ENCODE data around the gene EFCAB11. TPM values are rescaled to one million over a fixed set of nuclear protein-coding genes. Genes with fewer than 3 reads are reported as not detected.

EFCAB11 gene
- total RNA-seq, 4 donors from 2014 or later, result 0.93 to 9.6 (median 3.1) TPM

GRCh38 chr14:89771251-89771650 is 183.3 kb downstream of the EFCAB11 start:
- no peaks in the 10 kb centered on the region for H3K9me3 ChIP-seq
- H3K4me1 ChIP-seq, result peaks cover 0 to 17% (median 0%) of the 10 kb centered on the region in 3 donors
- H3K36me3 ChIP-seq, result no peaks in the 10 kb centered on the region
- H3K4me3 ChIP-seq, result no peak overlapping the region
- no peaks in the 10 kb centered on the region for H3K27me3 ChIP-seq
- ATAC-seq, result no peak
- 19 to 29% methylated on average over 2 to 3 of the region's 3 CpGs for WGBS, 2 donors (ENCODE audit: low coverage in 1 of 2)
- TF ChIP-seq EP300 (IDR thresholded peaks at IDR 0.05), result no peak
- TF ChIP-seq, protein P1, sequence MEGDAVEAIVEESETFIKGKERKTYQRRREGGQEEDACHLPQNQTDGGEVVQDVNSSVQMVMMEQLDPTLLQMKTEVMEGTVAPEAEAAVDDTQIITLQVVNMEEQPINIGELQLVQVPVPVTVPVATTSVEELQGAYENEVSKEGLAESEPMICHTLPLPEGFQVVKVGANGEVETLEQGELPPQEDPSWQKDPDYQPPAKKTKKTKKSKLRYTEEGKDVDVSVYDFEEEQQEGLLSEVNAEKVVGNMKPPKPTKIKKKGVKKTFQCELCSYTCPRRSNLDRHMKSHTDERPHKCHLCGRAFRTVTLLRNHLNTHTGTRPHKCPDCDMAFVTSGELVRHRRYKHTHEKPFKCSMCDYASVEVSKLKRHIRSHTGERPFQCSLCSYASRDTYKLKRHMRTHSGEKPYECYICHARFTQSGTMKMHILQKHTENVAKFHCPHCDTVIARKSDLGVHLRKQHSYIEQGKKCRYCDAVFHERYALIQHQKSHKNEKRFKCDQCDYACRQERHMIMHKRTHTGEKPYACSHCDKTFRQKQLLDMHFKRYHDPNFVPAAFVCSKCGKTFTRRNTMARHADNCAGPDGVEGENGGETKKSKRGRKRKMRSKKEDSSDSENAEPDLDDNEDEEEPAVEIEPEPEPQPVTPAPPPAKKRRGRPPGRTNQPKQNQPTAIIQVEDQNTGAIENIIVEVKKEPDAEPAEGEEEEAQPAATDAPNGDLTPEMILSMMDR (IDR thresholded peaks at IDR 0.05), result no peak
- no peak for TF ChIP-seq POLR2A (IDR thresholded peaks at IDR 0.05)
- no peak for TF ChIP-seq POLR2AphosphoS5 (IDR thresholded peaks at IDR 0.05)
- H3K27ac ChIP-seq, result no peak overlapping the region

- no peaks in the 10 kb centered on the region for H3K9me3 ChIP-seq
- H3K36me3 ChIP-seq, result no peaks in the 10 kb centered on the region
- TF ChIP-seq, protein P1 (IDR thresholded peaks at IDR 0.05), result peak; percentile 6 to 45 (median 38)
- TF ChIP-seq POLR2A (IDR thresholded peaks at IDR 0.05), result no peak
- ATAC-seq, result no peak
- H3K27me3 ChIP-seq, result no peaks in the 10 kb centered on the region
- 41 to 52% methylated on average over 3 to 4 of the region's 4 CpGs for WGBS, 2 donors (ENCODE audit: low coverage in 1 of 2)
- peaks cover 0 to 8% (median 0%) of the 10 kb centered on the region in 3 donors for H3K4me1 ChIP-seq
- no peak overlapping the region for H3K4me3 ChIP-seq
- H3K27ac ChIP-seq, result no peak overlapping the region
These were observed 186.7 kb downstream of the EFCAB11 start for GRCh38 chr14:89767861-89768268.

- H3K4me3 ChIP-seq, result no peak overlapping the region
- H3K36me3 ChIP-seq, result no peaks in the 10 kb centered on the region
- 56 to 63% methylated on average over 2 to 3 of the region's 3 CpGs for WGBS, 2 donors (ENCODE audit: low coverage in 1 of 2)
- peaks cover 0 to 8% (median 0%) of the 10 kb centered on the region in 3 donors for H3K4me1 ChIP-seq
- TF ChIP-seq POLR2A (IDR thresholded peaks at IDR 0.05), result no peak
- no peak for TF ChIP-seq EP300 (IDR thresholded peaks at IDR 0.05)
- TF ChIP-seq, protein P1 (IDR thresholded peaks at IDR 0.05), result no peak
- TF ChIP-seq POLR2AphosphoS5 (IDR thresholded peaks at IDR 0.05), result no peak
- no peak overlapping the region for H3K27ac ChIP-seq
- H3K9me3 ChIP-seq, result no peaks in the 10 kb centered on the region
- no peak for ATAC-seq
- no peaks in the 10 kb centered on the region for H3K27me3 ChIP-seq
These were observed 187.4 kb downstream of the EFCAB11 start for GRCh38 chr14:89767131-89767530.

GRCh38 chr14:89765346-89765745 is 189.2 kb downstream of the EFCAB11 start:
- no peak for ATAC-seq
- TF ChIP-seq, protein P1 (IDR thresholded peaks at IDR 0.05), result no peak
- no peak for TF ChIP-seq POLR2AphosphoS5 (IDR thresholded peaks at IDR 0.05)
- TF ChIP-seq EP300 (IDR thresholded peaks at IDR 0.05), result no peak
- no peak for TF ChIP-seq POLR2A (IDR thresholded peaks at IDR 0.05)
- Histone ChIP-seq H3K4me1 (no peaks in the 10 kb centered on the region), H3K27me3 (no peaks in the 10 kb centered on the region), H3K9me3 (no peaks in the 10 kb centered on the region), H3K4me3 (no peak overlapping the region), H3K36me3 (no peaks in the 10 kb centered on the region), H3K27ac (no peak overlapping the region)
- WGBS, 2 donors (ENCODE audit: low coverage in 1 of 2), result 75 to 100% methylated on average over 2 of the region's 3 CpGs

- H3K9me3 ChIP-seq, result no peaks in the 10 kb centered on the region
- ATAC-seq, result no peak
- TF ChIP-seq POLR2A (IDR thresholded peaks at IDR 0.05) (no peak), POLR2AphosphoS5 (IDR thresholded peaks at IDR 0.05) (no peak), EP300 (IDR thresholded peaks at IDR 0.05) (no peak)
- TF ChIP-seq, protein P1 (IDR thresholded peaks at IDR 0.05), result no peak
- WGBS, 2 donors (ENCODE audit: low coverage in 1 of 2), result 70 to 75% methylated on average over 6 of the region's 7 CpGs
- no peak overlapping the region for H3K4me3 ChIP-seq
- H3K27ac ChIP-seq, result no peak overlapping the region
- H3K4me1 ChIP-seq, result no peaks in the 10 kb centered on the region
- H3K36me3 ChIP-seq, result no peaks in the 10 kb centered on the region
- H3K27me3 ChIP-seq, result no peaks in the 10 kb centered on the region
These were observed 194.4 kb downstream of the EFCAB11 start for GRCh38 chr14:89760086-89760485.

Data from gastroesophageal sphincter (tissue), 4 donors.